A549 treated with AZD9567 at 1 μM for 4 hours (cell line): Measurements from ENCODE around the gene MPC1. TPM values are rescaled to one million over a fixed set of nuclear protein-coding genes. Genes with fewer than 3 reads are reported as not detected.

Experiments
- total RNA-seq: library from RNA; stranded (reverse); fragments of 200-300 nt; extraction: Qiagen RNA extraction; gene quantifications from 5 replicates; pipeline ENCODE4 v1.2.3, GENCODE V29; 2022; ENCODE audit not compliant: insufficient read depth

Gene MPC1
- total RNA-seq, result 4.7 to 6.3 TPM (median 5.0 TPM) in 5 replicates

GRCh38 chr6:166382933-166383801 lies at the start of gene MPC1:
Gene MPC1, minus strand, starts transcription at chr6:166382940. Its CDS starts 64 bp downstream, at chr6:166382876.

GRCh38 chr6:166342349-166343149 lies 40.2 kb downstream of the MPC1 start, which contains the start of gene SFT2D1:
Gene SFT2D1, minus strand, starts transcription at chr6:166342545. Its CDS starts 64 bp downstream, at chr6:166342481.

Other genes starting within 250 kb of the MPC1 start
- not detected in 5 replicates for gene TBXT, start 215.1 kb downstream of the MPC1 start, total RNA-seq
- 0.06 to 0.19 TPM (median 0.10 TPM) in 4 of 5 replicates, not detected in the other for gene PRR18, start 74.5 kb downstream of the MPC1 start, total RNA-seq
- 36.9 to 43.4 TPM (median 41.3 TPM) in 5 replicates for gene SFT2D1, start 40.4 kb downstream of the MPC1 start, total RNA-seq
- 0.08 to 0.19 TPM (median 0.13 TPM) in 4 of 5 replicates, not detected in the other for gene RAMACL, start 203.7 kb upstream of the MPC1 start, total RNA-seq
- 0.10 to 0.19 TPM (median 0.13 TPM) in 4 of 5 replicates, not detected in the other for gene RPS6KA2, start 244.3 kb upstream of the MPC1 start, total RNA-seq